ENCODE results near the gene POC1B.

The POC1B gene

GRCh38 chr12:89383235-89384049 is 142.4 kb downstream of the POC1B start:
- no peak for DNase-seq

GRCh38 chr12:89382328-89382727 is 143.5 kb downstream of the POC1B start:
- no peak for DNase-seq

GRCh38 chr12:89379839-89380467 is 145.9 kb downstream of the POC1B start:
- DNase-seq, result no peak

- DNase-seq, result no peak
Observed at GRCh38 chr12:89379148-89379838, 146.6 kb downstream of the POC1B start.

GRCh38 chr12:89376844-89377243 is 149.0 kb downstream of the POC1B start:
- no peak for DNase-seq

- DNase-seq, result no peak
Observed at GRCh38 chr12:89376202-89376529, 149.7 kb downstream of the POC1B start.

GRCh38 chr12:89373763-89374572 is 151.9 kb downstream of the POC1B start:
- DNase-seq, result no peak

GRCh38 chr12:89372584-89373370 is 153.1 kb downstream of the POC1B start:
- no peak for DNase-seq

- DNase-seq, result no peak
Observed at GRCh38 chr12:89370850-89371249, 155.0 kb downstream of the POC1B start.

GRCh38 chr12:89370421-89370831 is 155.4 kb downstream of the POC1B start:
- no peak for DNase-seq

Data from activated naive CD4-positive, alpha-beta T cell (primary cell).